Jurkat, Clone E6-1 (cell line): ENCODE results near the gene FLNC.

Experiments used
- DNase-seq: peaks from one replicate; pipeline ENCODE4 v3.0.0-alpha.2; 2011; ENCODE audit warnings: low read depth, low spot score
- H3K4me3 ChIP-seq: 2 replicates; pipeline ENCODE4 v1.5.1; 2011; ENCODE audit warnings: mild to moderate bottlenecking, low read length, control low read depth, moderate library complexity

Gene FLNC

GRCh38 chr7:128884561-128885369 lies 54.6 kb downstream of the FLNC start:
- H3K4me3 ChIP-seq, result no peak overlapping the region
- no peak for DNase-seq

- no peak for DNase-seq
- no peak overlapping the region for H3K4me3 ChIP-seq
Observed at GRCh38 chr7:128885370-128886187, 55.4 kb downstream of the FLNC start.

DNA sequence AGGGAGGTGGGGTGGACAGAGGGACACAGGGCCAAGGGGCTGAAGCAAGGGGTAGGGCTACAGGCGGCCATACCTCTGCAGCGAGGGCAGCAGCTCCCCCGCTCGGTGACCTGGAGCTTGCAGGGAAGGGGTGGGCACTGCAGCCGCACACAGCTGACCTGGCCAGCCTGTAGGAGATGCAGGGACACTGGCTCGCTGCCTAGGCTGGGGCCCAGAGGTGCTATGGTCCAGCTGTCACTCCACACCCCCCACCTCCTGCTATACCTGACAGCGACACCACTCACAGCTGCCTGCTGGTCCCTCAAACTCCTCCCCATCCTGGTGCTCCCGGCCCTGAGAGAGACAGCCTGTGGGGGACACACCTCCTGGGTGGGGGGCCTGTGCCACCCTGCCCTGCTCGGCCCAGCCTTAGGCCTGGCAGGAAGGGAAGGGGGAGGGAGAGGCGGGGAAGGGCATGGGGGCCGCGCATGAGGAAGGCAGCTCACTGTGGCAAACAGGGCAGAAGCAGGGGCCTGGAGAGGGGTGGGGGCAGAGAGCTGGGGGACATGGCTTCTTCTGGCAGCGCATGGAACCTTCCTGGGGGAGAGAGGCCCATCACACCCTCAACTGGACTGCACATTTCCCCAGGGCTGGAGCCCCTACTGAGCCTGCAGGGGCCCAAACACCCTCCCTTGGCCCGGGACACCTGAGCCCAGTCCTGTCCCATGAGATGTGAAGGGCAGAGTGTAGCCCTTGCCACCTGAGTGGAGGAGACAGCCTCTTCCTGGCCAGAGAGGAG lies 56.4 kb downstream of the FLNC start:
- no peak overlapping the region for H3K4me3 ChIP-seq
- no peak for DNase-seq

- DNase-seq, result no peak
- H3K4me3 ChIP-seq, result no peak overlapping the region
Observed at GRCh38 chr7:128887169-128888038, 57.2 kb downstream of the FLNC start.

DNA sequence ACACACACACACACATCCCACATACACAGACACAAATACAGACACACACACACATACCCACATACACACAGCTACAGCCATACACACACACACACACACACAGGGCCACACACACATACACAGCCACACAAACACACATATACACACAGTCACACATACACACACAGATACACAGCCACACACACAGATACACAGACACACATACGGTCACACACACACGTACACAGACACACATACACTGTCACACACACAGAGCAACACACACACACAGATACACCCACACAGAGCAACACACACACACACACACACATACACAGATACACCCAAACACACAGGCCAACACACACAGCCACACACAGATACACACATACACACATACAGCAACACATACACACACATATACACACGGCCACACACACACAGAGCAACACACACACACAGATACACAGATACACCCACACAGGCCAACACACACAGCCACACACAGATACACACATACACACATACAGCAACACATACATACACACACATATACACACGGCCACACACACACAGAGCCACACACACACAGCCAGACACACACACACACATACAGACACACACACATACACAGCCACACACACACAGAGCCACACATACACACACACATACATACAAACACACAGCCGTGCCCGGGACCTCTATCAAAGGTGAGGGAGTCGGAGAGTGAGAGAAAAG lies 58.0 kb downstream of the FLNC start:
- no peak overlapping the region for H3K4me3 ChIP-seq
- DNase-seq, result no peak

GRCh38 chr7:128888756-128889095 lies 58.5 kb downstream of the FLNC start:
- H3K4me3 ChIP-seq, result no peak overlapping the region
- no peak for DNase-seq

DNA sequence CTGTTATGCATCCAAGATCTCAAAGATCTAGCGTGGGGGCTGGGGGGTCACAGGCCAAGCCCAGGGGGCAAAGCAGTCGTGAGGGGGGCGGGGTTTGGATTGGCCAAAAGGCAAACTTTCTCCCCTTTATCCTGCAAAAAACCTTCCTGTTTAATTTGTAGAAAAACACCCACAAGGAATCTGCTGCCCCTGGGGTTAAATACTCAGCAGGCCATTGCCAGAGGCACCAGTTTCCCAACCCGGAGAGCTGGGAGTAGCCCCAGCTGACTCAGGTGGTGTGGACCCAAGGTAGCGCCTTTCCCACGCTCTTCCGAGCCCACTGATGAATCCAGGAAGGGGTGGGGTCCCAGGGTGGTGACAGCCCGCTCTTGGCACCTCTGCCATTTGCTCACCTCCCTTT lies 58.9 kb downstream of the FLNC start:
- H3K4me3 ChIP-seq, result no peak overlapping the region
- no peak for DNase-seq

DNA sequence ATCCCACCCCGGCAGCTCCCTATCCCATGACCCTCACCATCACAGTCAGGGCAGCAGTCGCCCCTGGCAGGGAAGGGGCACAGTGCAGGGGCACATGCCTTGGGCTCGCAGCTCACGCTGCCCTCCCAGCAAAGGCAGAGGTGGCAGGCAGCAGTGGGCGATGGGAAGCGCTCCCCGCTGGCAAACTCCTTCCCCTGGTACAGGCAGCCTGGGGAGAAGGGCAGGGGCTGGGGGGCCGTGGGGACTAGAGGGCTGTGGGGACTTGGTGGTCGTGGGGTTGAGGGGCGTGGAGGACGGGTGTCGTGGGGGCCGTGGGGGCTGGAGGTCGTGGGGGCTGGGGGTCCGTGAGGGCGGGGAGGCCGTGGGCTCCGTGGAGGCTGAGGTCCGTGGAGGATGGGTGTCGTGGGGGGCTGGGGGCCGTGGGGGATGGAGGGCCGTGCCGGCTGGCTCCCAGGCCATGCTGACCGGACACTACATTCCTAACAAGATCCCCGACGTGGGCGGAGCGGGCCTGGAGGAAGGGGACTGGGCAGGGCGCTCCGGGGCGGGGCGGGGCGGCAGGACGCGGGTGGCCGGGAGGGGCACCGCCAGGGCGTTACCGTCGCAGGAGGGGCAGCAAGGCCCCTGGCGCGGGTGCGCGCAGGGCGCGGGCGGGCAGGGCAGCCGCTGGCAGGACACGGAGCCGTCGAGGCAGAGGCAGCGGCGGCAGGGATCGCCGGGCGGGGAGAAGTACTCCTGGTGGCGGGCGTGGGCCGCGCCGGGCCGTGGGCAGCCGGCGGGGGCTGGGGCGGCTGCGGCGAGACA lies 60.3 kb downstream of the FLNC start:
- no peak for DNase-seq
- H3K4me3 ChIP-seq, result no peak overlapping the region

- no peak overlapping the region for H3K4me3 ChIP-seq
- DNase-seq, result no peak
Observed at GRCh38 chr7:128891110-128891941, 61.1 kb downstream of the FLNC start.

DNA sequence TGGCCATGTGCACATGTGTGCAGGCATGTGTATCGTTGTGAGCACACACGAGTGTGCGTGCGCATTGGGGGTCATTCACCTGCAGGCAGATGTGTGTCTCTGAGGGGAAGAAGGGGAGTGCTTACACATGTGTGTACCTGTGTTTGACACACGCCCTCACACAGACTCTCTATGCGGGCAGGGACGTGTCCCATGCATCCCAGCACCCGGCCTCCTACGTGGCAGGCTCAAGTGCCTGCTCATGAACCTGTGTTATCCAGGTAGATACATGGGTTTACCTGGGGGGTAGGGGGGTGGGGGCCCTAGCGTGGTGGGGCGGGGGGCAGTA lies 61.7 kb downstream of the FLNC start:
- no peak overlapping the region for H3K4me3 ChIP-seq
- DNase-seq, result no peak

DNA sequence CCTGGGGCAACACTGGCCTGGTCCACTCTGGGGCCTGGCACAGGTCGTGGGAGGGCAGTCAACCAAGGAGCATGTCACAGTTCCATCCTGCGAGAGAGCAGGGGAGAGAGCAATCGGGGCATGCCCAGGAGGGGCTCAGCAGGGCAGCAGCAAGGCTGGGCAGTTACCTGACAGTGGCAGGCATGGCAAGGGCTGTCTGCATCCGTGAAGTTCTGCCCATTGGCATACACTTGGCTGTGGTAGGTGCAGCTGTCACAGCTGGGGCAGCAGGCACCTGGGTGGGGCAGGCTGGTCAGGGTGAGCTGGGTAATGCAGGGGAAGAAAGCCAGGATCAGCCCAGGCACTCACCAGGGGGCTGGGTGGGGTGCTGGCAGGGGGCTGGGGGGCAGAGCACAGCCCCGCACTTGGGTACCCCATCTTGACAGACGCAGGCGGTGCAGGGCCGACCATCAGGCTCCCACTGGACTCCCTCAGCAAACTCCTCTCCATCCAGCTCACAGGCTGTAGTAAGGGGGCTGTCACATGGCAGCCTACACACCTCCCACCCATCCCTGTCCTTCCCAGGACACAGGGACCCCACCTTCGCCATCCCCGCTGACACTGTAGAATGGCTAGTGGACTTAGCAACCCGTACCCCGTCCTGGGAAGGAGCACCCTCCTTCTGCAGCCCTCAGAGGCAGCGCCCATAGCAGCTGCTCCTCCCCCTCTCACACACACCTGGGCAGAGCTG lies 62.5 kb downstream of the FLNC start:
- no peak for DNase-seq
- no peak overlapping the region for H3K4me3 ChIP-seq

DNA sequence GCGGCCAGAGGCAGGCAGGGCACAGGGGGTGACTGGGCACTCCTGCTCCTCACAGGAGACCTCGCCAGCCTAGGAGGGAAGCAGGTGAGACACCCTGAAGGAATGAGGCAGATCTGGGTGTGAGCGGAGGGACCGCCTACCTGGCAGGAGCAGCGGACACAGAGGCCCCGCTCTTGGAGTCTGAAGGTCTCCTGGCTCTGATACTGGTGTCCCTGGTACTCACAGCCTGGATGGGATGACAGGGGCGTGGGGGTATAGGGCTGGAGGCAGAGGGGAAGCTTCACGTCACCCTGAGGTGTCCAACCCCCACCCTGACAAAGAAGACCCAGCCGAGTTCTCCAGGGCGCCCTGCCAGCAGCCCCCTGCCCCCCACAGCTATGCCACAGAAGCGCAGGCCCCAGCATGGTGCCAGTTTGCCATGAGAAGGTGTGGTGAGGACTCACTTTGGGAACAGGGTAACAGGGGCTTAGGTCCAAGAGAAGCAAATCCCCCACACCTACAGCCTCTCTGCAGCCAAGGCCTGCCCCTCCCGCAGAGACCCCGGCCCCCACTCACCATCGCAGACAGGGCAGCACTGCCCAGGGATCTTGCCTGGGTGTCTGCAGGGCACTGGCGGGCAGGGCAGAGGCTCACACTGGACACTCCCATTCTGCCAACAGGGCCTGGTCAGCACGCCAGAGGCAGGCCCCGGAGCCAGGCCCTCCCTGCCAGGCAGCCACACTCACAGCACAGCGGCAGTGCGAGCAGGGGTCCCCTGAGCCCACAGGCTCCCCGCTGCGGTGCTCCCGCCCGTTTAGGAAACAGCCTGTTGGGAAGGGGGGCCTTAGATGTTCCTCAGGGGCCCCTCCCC lies 63.3 kb downstream of the FLNC start:
- H3K4me3 ChIP-seq, result no peak overlapping the region
- DNase-seq, result no peak

DNA sequence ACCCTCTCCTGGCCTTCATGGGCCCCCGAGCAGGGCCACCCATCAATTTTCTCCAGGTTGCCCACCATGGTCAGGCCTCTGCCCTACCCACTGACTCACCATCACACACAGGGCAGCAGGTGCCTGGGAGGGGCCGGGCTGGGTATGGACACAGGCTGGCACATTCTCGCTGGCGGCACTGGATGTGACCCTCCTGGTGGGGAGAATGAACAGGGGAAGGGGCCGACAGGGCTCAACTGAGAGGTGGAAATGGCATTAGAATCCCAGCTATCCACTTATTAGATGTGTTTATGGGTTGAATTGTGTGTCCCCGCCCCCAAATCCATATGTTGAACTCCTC lies 63.9 kb downstream of the FLNC start:
- no peak for DNase-seq
- H3K4me3 ChIP-seq, result no peak overlapping the region

GRCh38 chr7:128895320-128895719 lies 65.1 kb downstream of the FLNC start:
- H3K4me3 ChIP-seq, result no peak overlapping the region
- DNase-seq, result no peak

- no peak for DNase-seq
- no peak overlapping the region for H3K4me3 ChIP-seq
Observed at GRCh38 chr7:128899392-128899791, 69.2 kb downstream of the FLNC start.

DNA sequence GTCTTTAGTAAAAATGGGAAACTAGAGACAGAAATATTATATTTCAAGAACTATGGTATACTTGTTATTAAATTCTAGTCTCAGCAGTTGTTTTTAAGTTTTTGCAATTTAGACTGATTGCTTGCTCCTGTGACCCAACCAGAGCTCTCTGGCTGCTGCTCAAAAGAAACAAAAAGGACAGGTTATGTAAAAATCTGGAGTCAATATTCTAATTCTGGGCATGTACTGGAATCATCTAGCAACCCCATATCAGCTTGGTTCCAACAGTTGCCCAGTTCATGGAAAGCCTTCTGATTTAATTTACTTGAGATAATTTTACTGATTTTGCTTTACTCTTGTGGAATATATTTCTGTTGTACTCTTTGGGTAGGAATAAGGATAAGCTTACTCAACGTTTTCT lies 70.0 kb downstream of the FLNC start:
- DNase-seq, result no peak
- no peak overlapping the region for H3K4me3 ChIP-seq
